ENCODE data around the gene SULT1C4.
"Not testable (repeated sequence)": the region's sequence is repeated elsewhere in the genome, so short reads cannot be mapped to it uniquely, and the experiment has no call there.

The SULT1C4 gene

DNA sequence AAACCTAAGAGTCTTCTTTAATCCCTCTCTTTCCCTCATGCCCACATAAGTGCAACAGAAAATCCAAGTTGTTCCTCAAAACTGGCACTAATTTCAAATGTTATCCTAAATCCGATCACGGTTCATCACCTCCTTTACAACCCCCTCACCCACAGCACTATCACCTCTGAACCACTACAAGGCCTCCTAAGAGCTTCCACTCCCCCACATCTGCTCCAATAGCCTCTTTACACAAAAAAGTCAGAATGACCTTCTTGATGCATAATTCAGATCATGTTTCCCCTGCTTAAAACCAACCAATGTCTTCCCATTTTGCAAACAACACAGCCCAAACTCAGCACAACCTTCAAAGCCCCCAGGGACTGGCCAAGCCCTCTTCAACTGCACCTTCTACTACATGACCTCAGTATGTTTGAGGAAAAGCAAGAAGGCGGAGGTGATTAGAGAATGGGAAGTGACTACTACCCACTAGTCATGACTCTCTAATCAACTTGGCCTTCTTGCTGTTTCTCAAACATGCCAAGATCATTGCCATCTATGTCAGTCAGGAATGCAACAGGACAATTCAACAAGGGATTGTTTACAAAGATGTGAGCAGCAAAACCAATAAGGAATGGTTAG lies 36.6 kb downstream of the SULT1C4 start:
- no peak for DNase-seq

DNA sequence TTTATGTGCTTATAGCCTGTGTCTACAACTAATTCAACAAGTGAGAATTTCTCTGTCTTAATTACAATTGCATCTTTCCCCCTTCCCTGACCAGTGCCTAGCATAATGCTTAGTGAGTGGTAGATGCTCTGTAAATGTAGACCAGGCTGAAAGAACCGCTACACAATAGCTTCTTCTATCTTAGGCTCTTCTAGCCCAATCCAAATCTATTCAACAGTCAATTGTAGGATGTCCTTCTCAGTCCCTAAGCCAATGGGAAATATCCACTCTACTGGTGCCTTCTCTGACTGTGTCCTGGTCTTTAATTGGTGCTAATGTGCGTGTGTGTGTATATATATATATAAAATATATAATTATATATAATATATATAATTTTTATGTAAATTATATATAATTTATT lies 37.2 kb downstream of the SULT1C4 start:
- no peak for DNase-seq

DNA sequence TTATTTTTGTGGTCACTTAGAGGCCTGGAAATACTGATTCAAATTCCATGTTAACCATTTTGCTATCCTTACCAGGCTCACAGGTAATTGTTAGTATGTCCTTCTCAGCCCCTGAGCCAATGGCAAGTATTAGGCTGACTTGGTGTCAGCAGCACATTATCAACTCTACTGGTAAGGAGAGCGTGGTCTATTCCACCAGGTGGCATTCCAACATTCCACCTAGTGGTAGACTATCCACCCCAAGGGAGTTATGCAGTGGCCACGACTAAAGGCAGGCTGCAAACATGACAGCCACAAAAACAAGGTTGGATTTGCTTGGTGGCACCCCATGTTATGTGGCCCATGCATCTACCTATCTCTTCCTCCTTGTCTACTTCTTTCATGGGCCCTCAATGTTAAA lies 39.5 kb downstream of the SULT1C4 start:
- DNase-seq = peak in 1 of 2 donors; percentile 12

DNA sequence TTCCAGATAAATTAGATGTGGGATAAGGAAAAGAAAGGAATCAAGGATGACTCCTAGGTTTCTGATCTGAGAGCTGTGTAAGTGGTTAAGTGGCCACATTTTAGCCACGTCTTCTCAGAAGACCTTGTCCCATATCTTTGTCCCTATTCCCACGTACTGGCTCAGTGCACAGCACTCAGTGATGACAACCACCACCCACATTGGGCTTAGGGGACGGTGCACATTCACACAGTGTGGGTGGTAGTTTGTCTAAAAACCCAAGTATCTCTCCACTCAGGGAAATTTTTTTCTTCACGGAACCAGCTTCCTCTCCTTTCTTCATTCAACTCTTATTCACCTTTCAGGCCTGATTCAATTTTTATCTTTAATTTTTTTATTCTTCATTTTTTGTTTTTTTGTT lies 40.7 kb downstream of the SULT1C4 start:
- DNase-seq = no peak

DNA sequence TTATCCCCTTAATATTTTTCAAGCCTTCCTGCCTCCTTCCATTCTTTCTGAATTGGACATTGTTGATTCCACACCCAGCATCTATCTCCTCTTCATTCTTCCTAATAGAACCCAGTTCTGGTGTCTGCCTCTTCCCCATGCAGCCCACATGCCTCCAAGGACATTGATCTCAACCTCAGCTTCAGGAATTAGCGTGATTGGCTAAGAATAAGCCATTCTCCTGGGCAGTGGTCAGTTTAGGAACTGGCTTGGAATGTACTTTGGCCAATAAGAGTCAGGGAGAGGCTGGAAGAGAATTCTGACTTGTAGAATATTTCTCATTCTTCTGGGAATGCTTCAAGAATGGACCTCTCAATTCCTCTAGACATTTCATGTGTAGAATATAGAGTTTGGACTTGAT lies 45.3 kb downstream of the SULT1C4 start:
- no peak for DNase-seq

DNA sequence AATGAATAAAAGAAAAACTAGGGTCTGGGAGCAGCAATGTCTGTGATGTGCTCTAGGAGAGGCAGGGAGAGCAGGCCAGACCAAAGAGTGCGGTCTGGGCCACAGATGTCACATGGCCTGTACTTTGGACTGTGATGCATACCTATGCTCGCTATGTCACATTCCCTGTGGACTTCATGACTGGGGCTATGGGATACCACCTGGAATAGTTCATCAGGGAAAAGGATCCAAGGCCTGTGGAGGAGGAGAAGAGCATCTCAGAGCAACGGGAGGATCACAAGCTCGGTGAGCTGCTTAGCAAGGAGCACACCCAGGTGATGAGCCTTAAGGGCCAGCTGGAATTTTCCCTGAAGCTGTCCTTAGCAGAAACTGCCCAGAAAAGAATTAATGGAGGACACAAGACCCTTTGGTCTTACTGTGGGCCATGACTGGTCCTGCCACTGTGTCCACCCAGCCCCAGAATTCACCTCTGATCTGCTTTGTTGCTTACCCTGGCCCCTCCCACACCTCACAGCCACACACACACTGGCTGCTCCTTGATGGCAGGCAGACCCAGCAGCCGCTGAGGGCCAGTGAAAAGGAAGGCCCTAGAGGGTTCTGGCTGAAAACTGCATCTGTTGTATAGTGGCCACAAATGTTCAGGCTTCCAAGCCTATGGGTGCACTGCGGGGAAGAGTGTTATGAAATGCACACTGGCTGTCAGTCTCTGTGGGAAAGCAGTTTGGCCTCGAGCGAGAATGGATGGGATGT lies 45.9 kb downstream of the SULT1C4 start:
- DNase-seq = no peak

DNA sequence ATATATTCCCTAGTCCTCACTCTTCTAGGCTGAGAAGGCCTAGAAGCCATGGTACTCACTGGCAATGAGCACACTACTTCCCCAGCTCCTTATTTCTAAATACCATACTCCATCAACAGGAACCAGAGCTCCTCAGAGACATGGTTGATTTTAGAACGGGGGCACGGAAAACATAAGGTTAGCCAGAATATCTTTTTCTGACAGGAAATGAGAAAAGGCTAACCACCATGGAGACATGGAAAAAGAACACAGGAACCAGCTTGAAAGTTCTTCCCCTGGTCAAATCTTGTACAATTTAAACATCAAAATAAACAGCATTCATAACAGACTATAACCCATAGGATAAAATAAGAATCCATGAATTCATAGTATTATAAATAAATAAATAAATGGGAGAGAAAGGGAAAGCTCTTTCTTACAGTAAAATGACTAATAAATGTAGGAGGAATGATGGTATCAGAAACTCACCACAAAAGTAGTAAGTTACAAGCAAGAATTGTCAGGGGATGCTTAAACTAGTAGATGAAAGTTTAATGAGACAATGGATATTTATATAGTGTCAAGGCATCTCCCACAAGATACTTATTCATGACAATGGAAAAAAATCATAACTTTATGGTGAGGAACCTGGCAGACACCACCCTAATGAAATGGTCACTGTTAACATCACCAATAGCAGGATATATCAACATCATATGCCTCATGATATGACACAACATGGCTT lies 50.7 kb downstream of the SULT1C4 start:
- DNase-seq = no peak

DNA sequence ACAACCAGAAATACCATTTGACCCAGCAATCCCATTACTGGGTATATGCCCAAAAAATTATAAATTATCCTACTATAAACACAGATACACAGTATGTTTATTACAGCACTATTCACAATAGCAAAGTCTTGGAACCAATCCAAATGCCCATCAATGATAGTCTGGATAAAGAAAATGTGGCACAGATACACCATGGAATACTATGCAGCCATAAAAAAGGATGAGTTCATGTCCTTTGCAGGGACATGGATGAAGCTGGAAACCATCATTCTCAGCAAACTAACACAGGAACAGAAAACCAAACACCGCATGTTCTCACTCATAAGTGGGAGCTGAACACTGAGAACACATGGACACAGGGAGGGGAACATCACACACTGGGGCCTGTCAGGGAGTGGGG lies 57.8 kb downstream of the SULT1C4 start:
- not testable (repeated sequence) for DNase-seq

DNA sequence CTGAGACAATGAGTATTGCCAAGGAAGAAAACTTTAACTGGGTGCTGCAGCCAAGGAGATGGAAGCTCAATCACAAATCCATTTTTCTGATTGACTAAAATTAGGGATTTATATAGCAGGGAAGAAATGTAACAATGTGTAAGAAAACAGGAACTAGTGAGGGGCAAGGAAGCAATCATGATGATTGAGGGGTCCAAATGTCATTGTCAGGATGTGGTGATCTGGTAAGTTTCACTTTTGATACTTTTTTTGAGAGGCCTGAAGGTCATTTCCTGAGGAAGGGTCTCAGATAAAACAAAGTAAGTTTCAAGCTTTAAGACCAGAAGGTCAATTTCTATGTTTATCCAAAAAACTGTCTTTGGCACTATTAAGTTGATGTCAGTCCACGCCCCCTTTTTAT lies 59.2 kb downstream of the SULT1C4 start:
- DNase-seq = no peak

Measured in CD4-positive, alpha-beta T cell treated with Interferon alpha-2 for 1 hour (primary cell).